Aorta (tissue), 5 donors: ENCODE measurements around the gene IGSF3. TPM values are rescaled to one million over a fixed set of nuclear protein-coding genes. Genes with fewer than 3 reads are reported as not detected.
"Not testable (repeated sequence)": the region's sequence is repeated elsewhere in the genome, so short reads cannot be mapped to it uniquely, and the experiment has no call there.

Source experiments
- ATAC-seq: fragments of 200-7000 bp; cut with Tn5 transposase; one replicate; pipeline ENCODE4 v1.9.1; 2022; ENCODE audit warnings: moderate library complexity; ENCODE audit not compliant: low FRiP score
- DNase-seq, 2 donors: peaks; one replicate each; pipeline ENCODE4 v3.0.0-alpha.2; 2020
- H3K27ac ChIP-seq, 2 donors: one replicate each; pipeline ENCODE4 v1.5.1; 2013; ENCODE audit warnings: low read length in 2 of 2, mild to moderate bottlenecking in 2 of 2, moderate library complexity in 2 of 2, control low read depth in 1 of 2, inconsistent platforms in 1 of 2, low read depth in 1 of 2
- H3K27me3 ChIP-seq, 2 donors: one replicate each; pipeline ENCODE4 v1.6.1; 2013; ENCODE audit warnings: control low read depth in 1 of 2, low read length in 1 of 2, mild to moderate bottlenecking in 1 of 2, moderate library complexity in 1 of 2; ENCODE audit not compliant: insufficient read depth in 2 of 2, control insufficient read depth in 1 of 2
- H3K36me3 ChIP-seq, 2 donors: one replicate each; pipeline ENCODE4 v1.6.1; 2013; ENCODE audit warnings: control low read depth in 1 of 2, low read length in 1 of 2, mild to moderate bottlenecking in 1 of 2; ENCODE audit not compliant: insufficient read depth in 2 of 2, control insufficient read depth in 1 of 2
- H3K4me1 ChIP-seq, 2 donors: one replicate each; pipeline ENCODE4 v1.6.1; 2013; ENCODE audit warnings: low read length in 2 of 2, control low read depth in 1 of 2, mild to moderate bottlenecking in 1 of 2, moderate library complexity in 1 of 2; ENCODE audit not compliant: insufficient read depth in 2 of 2, control insufficient read depth in 1 of 2
- H3K4me3 ChIP-seq, 2 donors: one replicate each; pipeline ENCODE4 v1.5.1; 2013; ENCODE audit warnings: low read length in 2 of 2, control low read depth in 1 of 2, mild to moderate bottlenecking in 1 of 2
- H3K9me3 ChIP-seq: one replicate; pipeline ENCODE4 v1.6.1; 2013; ENCODE audit warnings: mild to moderate bottlenecking, low read length; ENCODE audit not compliant: control insufficient read depth
- WGBS, 2 donors: extraction: QIAGEN DNeasy Blood & Tissue Kit; methylation state at CpG; one replicate each; pipeline ENCODE4 v1.1.7; 2013; 5-methylcytosine and 5-hydroxymethylcytosine counted together
- intact Hi-C, 2 donors: fragments of 100-400 bp; cut with DNase I; formaldehyde crosslinking; loops; one replicate each; pipeline versions ENCODE4 v1.14.2 to v1.15.0; 2022
- polyA plus RNA-seq, 2 donors: library from polyadenylated mRNA; stranded (reverse); fragments of 200-250 nt; gene quantifications; one replicate each; pipeline ENCODE4 v1.2.3, GENCODE V29; 2013
- total RNA-seq, 2 donors: library from RNA; stranded (reverse); fragmentation: NEBNext Ultra II Directional; extraction: Animal tissue kit (Norgen Biotek cat#: 25700); gene quantifications; one replicate each; pipeline ENCODE4 v1.2.1, GENCODE V29; 2021
- donor health status: healthy with polysubstance abuse.
- donor health status: Bipolar disorder and iron deficiency.
- donor health status: DM: no; HTN: no; CAD: no.
- donor health status: DM: no; HTN: no; CAD: no.
- donor health status: DM: yes; HTN: yes; CAD: no.

IGSF3 gene
- total and polyA plus RNA-seq, 4 donors = 0.18 to 5.9 (median 0.93) TPM

- WGBS, 2 donors = 28 to 36% methylated on average over 15 to 16 of the region's 16 CpGs
- intact Hi-C loops, H3K27ac ChIP-seq, ATAC-seq, DNase-seq, H3K4me1 ChIP-seq, H3K27me3 ChIP-seq, H3K4me3 ChIP-seq, H3K9me3 ChIP-seq, H3K36me3 ChIP-seq: not testable (repeated sequence)
Observed at GRCh38 chr1:116645802-116646672, 21.5 kb downstream of the IGSF3 start.

- WGBS, 2 donors = 99 to 100% methylated on average over 2 of the region's 2 CpGs
- H3K27ac ChIP-seq, intact Hi-C loops, H3K27me3 ChIP-seq, H3K9me3 ChIP-seq, DNase-seq, ATAC-seq, H3K4me1 ChIP-seq, H3K36me3 ChIP-seq, H3K4me3 ChIP-seq: not testable (repeated sequence)
Observed at GRCh38 chr1:116644993-116645392, 22.5 kb downstream of the IGSF3 start.

- H3K27ac ChIP-seq, H3K36me3 ChIP-seq, intact Hi-C loops, H3K4me1 ChIP-seq, H3K4me3 ChIP-seq, DNase-seq, ATAC-seq, H3K9me3 ChIP-seq, H3K27me3 ChIP-seq: not testable (repeated sequence)
- WGBS, 2 donors = 90 to 92% methylated on average over 5 of the region's 5 CpGs
Observed at GRCh38 chr1:116644096-116644495, 23.4 kb downstream of the IGSF3 start.

GRCh38 chr1:116643281-116643751 lies 24.2 kb downstream of the IGSF3 start:
- 88 to 94% methylated on average over 12 of the region's 12 CpGs for WGBS, 2 donors
- ATAC-seq, H3K36me3 ChIP-seq, intact Hi-C loops, H3K4me1 ChIP-seq, H3K27ac ChIP-seq, H3K27me3 ChIP-seq, H3K4me3 ChIP-seq, DNase-seq, H3K9me3 ChIP-seq: not testable (repeated sequence)

GRCh38 chr1:116642311-116643280 lies 24.9 kb downstream of the IGSF3 start:
- 53 to 55% methylated on average over 14 of the region's 14 CpGs for WGBS, 2 donors
- H3K36me3 ChIP-seq, DNase-seq, H3K9me3 ChIP-seq, H3K4me1 ChIP-seq, H3K27me3 ChIP-seq, ATAC-seq, H3K4me3 ChIP-seq, intact Hi-C loops, H3K27ac ChIP-seq: not testable (repeated sequence)

GRCh38 chr1:116637583-116637982 lies 29.9 kb downstream of the IGSF3 start:
- H3K4me1 ChIP-seq, H3K27me3 ChIP-seq, H3K36me3 ChIP-seq, ATAC-seq, DNase-seq, H3K4me3 ChIP-seq, intact Hi-C loops, H3K27ac ChIP-seq, H3K9me3 ChIP-seq: not testable (repeated sequence)
- WGBS, 2 donors = 85 to 94% methylated on average over 2 of the region's 2 CpGs

GRCh38 chr1:116636584-116636983 lies 30.9 kb downstream of the IGSF3 start:
- H3K27me3 ChIP-seq, ATAC-seq, intact Hi-C loops, H3K4me1 ChIP-seq, DNase-seq, H3K36me3 ChIP-seq, H3K4me3 ChIP-seq, H3K9me3 ChIP-seq, H3K27ac ChIP-seq: not testable (repeated sequence)
- 9 to 49% methylated on average over 3 to 6 of the region's 6 CpGs for WGBS, 2 donors

- H3K4me3 ChIP-seq, intact Hi-C loops, DNase-seq, H3K36me3 ChIP-seq, H3K27me3 ChIP-seq, H3K27ac ChIP-seq, H3K4me1 ChIP-seq, ATAC-seq, H3K9me3 ChIP-seq: not testable (repeated sequence)
- WGBS, 2 donors = 89 to 98% methylated on average over 2 to 4 of the region's 4 CpGs
Observed at GRCh38 chr1:116634386-116634785, 33.1 kb downstream of the IGSF3 start.
